PC-9 (cell line): ENCODE data around the gene LRRC27. TPM values are rescaled to one million over a fixed set of nuclear protein-coding genes. Genes with fewer than 3 reads are reported as not detected.

ENCODE experiments used
- BruUV-seq: library from RNA; stranded (reverse); fragments of 400-500 nt; replicated peaks from 2 replicates; lab custom pipeline; 2021; lab: Mats Ljungman, UMichigan
- CTCF ChIA-PET: fragments of 300-600 bp; sonication (Branson Sonifier 250); formaldehyde crosslinking; loops from one replicate; lab custom pipeline; 2022; ENCODE audit warnings: antibody characterized with exemption; lab: Charles Lee
- POLR2A ChIA-PET: fragments of 300-600 bp; sonication (Branson Sonifier 250); formaldehyde crosslinking; loops from one replicate; lab custom pipeline; 2022; ENCODE audit warnings: antibody characterized with exemption; ENCODE audit not compliant: unreplicated experiment; lab: Charles Lee
- DNase-seq, 2 experiments: peaks; one replicate each; pipeline versions ENCODE4 v3.0.0 to v3.0.0-alpha.2; 2015 to 2022; ENCODE audit warnings: mixed read lengths in 1 of 2
- H2AFZ ChIP-seq: fragments of 200-600 bp; sonication (generic); 2 replicates; pipeline ENCODE4 v1.8.1; 2017; ENCODE audit warnings: antibody characterized with exemption
- H3F3A ChIP-seq: fragments of 200-600 bp; sonication (generic); 2 replicates; pipeline ENCODE4 v1.8.1; 2017; ENCODE audit warnings: antibody characterized with exemption, mild to moderate bottlenecking, low read depth; ENCODE audit not compliant: insufficient read depth
- H3K27ac ChIP-seq: fragments of 200-600 bp; sonication (generic); 2 replicates; pipeline ENCODE4 v1.6.1; 2016; ENCODE audit warnings: mixed run types
- H3K27me3 ChIP-seq: fragments of 200-600 bp; sonication (generic); 2 replicates; pipeline ENCODE4 v1.6.1; 2016; ENCODE audit warnings: low read depth, mixed run types; ENCODE audit not compliant: insufficient read depth
- H3K36me3 ChIP-seq: fragments of 200-600 bp; sonication (generic); 2 replicates; pipeline ENCODE4 v1.6.1; 2016; ENCODE audit warnings: low read depth, mixed run types
- H3K4me1 ChIP-seq: fragments of 200-600 bp; sonication (generic); replicated peaks from 2 replicates; pipeline ENCODE4 v1.6.1; 2016; ENCODE audit warnings: mixed run types; ENCODE audit not compliant: insufficient read depth
- H3K4me2 ChIP-seq: fragments of 200-600 bp; sonication (generic); 2 replicates; pipeline ENCODE4 v1.6.1; 2017; ENCODE audit warnings: mixed run types
- H3K4me3 ChIP-seq: fragments of 200-600 bp; sonication (generic); 2 replicates; pipeline ENCODE4 v1.6.1; 2016; ENCODE audit warnings: mixed run types
- H3K79me2 ChIP-seq: fragments of 200-600 bp; sonication (generic); 2 replicates; pipeline ENCODE4 v1.6.1; 2017; ENCODE audit warnings: low read depth, mixed run types
- H3K9me2 ChIP-seq: fragments of 200-600 bp; sonication (generic); 2 replicates; pipeline ENCODE4 v1.8.1; 2017; ENCODE audit warnings: mild to moderate bottlenecking; ENCODE audit not compliant: insufficient read depth
- H3K9me3 ChIP-seq: fragments of 200-600 bp; sonication (generic); 2 replicates; pipeline ENCODE4 v1.8.1; 2016; ENCODE audit warnings: low read depth; ENCODE audit not compliant: insufficient read depth
- H4K20me1 ChIP-seq: fragments of 200-600 bp; sonication (generic); 2 replicates; pipeline ENCODE4 v1.8.1; 2017; ENCODE audit not compliant: insufficient read depth
- CTCF ChIP-seq: fragments of 200-600 bp; sonication (generic); conservative IDR thresholded peaks from 2 replicates; pipeline ENCODE4 v1.6.1; 2017; ENCODE audit warnings: mixed run types, antibody characterized with exemption, mild to moderate bottlenecking, moderate library complexity
- EZH2 ChIP-seq: fragments of 200-600 bp; sonication (generic); IDR thresholded peaks from 2 replicates; pipeline ENCODE4 v1.8.0; 2017; ENCODE audit warnings: antibody characterized with exemption, low read depth
- intact Hi-C: fragments of 100-400 bp; cut with micrococcal nuclease; formaldehyde crosslinking; loops from one replicate; pipeline ENCODE4 v1.10.0; 2022; ENCODE audit not compliant: unreplicated experiment
- total RNA-seq: library from RNA; stranded (reverse); gene quantifications from 2 replicates; pipeline ENCODE4 v1.2.3, GENCODE V29; 2021

The LRRC27 gene
- total RNA-seq, 1 experiment from 2014 or later: 10.0 TPM

GRCh38 chr10:132374612-132375011 is 42.6 kb downstream of the LRRC27 start:
- H3K36me3 ChIP-seq: no peaks in the 10 kb centered on the region
- H3K9me3 ChIP-seq: no peaks in the 10 kb centered on the region
- no TSS peak for BruUV-seq
- TF ChIP-seq EZH2 (no peak), CTCF (no peak)
- no peaks in the 10 kb centered on the region for H4K20me1 ChIP-seq
- no peak overlapping the region for H3K27ac ChIP-seq
- POLR2A ChIA-PET: interaction anchor here (0.7 kb wide), 1 partner anchor 77 kb away, joined by 4 read pairs; no protein-coding TSS in a partner anchor
- H3K4me1 ChIP-seq: no peaks in the 10 kb centered on the region
- no peaks in the 10 kb centered on the region for H3K9me2 ChIP-seq
- H3K4me3 ChIP-seq: no peak overlapping the region
- H3K79me2 ChIP-seq: no peaks in the 10 kb centered on the region
- H3F3A ChIP-seq: no peaks in the 10 kb centered on the region
- DNase-seq: no peak
- intact Hi-C loops: loop anchor here (5.0 kb wide), 1 partner anchor 152 kb away; no protein-coding TSS in a partner anchor
- H2AFZ ChIP-seq: no peak overlapping the region
- CTCF ChIA-PET: no interaction called here
- H3K27me3 ChIP-seq: no peaks in the 10 kb centered on the region
- no peak overlapping the region for H3K4me2 ChIP-seq

- H4K20me1 ChIP-seq: no peaks in the 10 kb centered on the region
- intact Hi-C loops: no loop called here
- no peak overlapping the region for H3K4me2 ChIP-seq
- H2AFZ ChIP-seq: no peak overlapping the region
- H3K9me3 ChIP-seq: no peaks in the 10 kb centered on the region
- H3K79me2 ChIP-seq: no peaks in the 10 kb centered on the region
- ChIA-PET POLR2A (no interaction called here), CTCF (no interaction called here)
- no TSS peak for BruUV-seq
- H3K27ac ChIP-seq: no peak overlapping the region
- H3F3A ChIP-seq: no peaks in the 10 kb centered on the region
- H3K36me3 ChIP-seq: no peaks in the 10 kb centered on the region
- DNase-seq: no peak
- H3K9me2 ChIP-seq: no peaks in the 10 kb centered on the region
- no peak overlapping the region for H3K4me3 ChIP-seq
- no peaks in the 10 kb centered on the region for H3K27me3 ChIP-seq
- no peaks in the 10 kb centered on the region for H3K4me1 ChIP-seq
- no peak for TF ChIP-seq EZH2
- TF ChIP-seq CTCF: no peak
Measured at GRCh38 chr10:132375116-132375794, 43.3 kb downstream of the LRRC27 start.

GRCh38 chr10:132375795-132376297 is 43.9 kb downstream of the LRRC27 start:
- no peak for TF ChIP-seq CTCF
- TF ChIP-seq EZH2: no peak
- H4K20me1 ChIP-seq: no peaks in the 10 kb centered on the region
- ChIA-PET CTCF (no interaction called here), POLR2A (no interaction called here)
- no peaks in the 10 kb centered on the region for H3K4me1 ChIP-seq
- H3K9me2 ChIP-seq: no peaks in the 10 kb centered on the region
- no peaks in the 10 kb centered on the region for H3F3A ChIP-seq
- no peak overlapping the region for H2AFZ ChIP-seq
- H3K79me2 ChIP-seq: no peaks in the 10 kb centered on the region
- DNase-seq: no peak
- H3K4me2 ChIP-seq: no peak overlapping the region
- no peak overlapping the region for H3K4me3 ChIP-seq
- no peaks in the 10 kb centered on the region for H3K9me3 ChIP-seq
- no peaks in the 10 kb centered on the region for H3K36me3 ChIP-seq
- H3K27ac ChIP-seq: no peak overlapping the region
- intact Hi-C loops: no loop called here
- BruUV-seq: no TSS peak
- no peaks in the 10 kb centered on the region for H3K27me3 ChIP-seq
